22Rv1 (cell line): ENCODE measurements around the gene ANXA2.

Source experiments
- H3K27ac ChIP-seq: fragments of 450-650 bp; 2 replicates; pipeline ENCODE4 v1.5.1; 2017
- ZFX ChIP-seq: fragments of 450-650 bp; IDR thresholded peaks from 2 replicates; pipeline ENCODE4 v1.6.1; 2017; ENCODE audit warnings: antibody characterized with exemption, borderline replicate concordance
- TF ChIP-seq, protein P1 (sequence below): fragments of 450-650 bp; IDR thresholded peaks from 2 replicates; pipeline ENCODE4 v1.5.1; 2017; ENCODE audit warnings: mild to moderate bottlenecking

The ANXA2 gene

DNA sequence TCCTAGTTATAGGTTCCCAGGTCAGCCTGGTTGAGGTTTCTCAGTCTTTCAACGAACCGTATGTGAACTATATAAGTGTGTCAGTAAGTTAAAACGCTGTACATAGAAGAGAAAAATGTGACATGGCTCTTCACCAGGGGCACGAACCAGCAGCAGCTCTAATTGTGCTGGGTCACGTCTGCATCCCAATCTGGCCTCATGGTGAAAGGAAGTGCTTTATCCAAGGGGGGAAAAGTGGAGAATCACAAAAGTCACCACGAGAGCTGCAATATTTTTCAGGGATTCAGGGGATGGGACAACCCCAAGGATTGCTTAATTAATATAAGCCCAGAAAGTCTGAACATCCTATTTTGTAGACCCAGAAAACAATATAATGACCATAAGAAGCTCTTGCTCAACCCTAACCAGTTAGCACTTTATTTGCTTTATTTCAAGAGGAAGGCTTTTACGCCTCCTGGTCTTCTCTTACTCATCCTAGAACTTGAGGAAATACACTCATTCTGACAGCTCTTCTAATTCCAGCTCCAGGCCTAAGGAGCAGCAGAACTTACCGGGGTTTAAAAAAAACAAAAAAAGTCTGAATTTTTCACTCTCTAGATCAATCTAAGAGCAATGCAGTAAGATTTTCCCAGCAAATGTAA is 16.5 kb downstream of the ANXA2 start:
- no peak for TF ChIP-seq ZFX
- TF ChIP-seq, protein P1, sequence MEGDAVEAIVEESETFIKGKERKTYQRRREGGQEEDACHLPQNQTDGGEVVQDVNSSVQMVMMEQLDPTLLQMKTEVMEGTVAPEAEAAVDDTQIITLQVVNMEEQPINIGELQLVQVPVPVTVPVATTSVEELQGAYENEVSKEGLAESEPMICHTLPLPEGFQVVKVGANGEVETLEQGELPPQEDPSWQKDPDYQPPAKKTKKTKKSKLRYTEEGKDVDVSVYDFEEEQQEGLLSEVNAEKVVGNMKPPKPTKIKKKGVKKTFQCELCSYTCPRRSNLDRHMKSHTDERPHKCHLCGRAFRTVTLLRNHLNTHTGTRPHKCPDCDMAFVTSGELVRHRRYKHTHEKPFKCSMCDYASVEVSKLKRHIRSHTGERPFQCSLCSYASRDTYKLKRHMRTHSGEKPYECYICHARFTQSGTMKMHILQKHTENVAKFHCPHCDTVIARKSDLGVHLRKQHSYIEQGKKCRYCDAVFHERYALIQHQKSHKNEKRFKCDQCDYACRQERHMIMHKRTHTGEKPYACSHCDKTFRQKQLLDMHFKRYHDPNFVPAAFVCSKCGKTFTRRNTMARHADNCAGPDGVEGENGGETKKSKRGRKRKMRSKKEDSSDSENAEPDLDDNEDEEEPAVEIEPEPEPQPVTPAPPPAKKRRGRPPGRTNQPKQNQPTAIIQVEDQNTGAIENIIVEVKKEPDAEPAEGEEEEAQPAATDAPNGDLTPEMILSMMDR: no peak

DNA sequence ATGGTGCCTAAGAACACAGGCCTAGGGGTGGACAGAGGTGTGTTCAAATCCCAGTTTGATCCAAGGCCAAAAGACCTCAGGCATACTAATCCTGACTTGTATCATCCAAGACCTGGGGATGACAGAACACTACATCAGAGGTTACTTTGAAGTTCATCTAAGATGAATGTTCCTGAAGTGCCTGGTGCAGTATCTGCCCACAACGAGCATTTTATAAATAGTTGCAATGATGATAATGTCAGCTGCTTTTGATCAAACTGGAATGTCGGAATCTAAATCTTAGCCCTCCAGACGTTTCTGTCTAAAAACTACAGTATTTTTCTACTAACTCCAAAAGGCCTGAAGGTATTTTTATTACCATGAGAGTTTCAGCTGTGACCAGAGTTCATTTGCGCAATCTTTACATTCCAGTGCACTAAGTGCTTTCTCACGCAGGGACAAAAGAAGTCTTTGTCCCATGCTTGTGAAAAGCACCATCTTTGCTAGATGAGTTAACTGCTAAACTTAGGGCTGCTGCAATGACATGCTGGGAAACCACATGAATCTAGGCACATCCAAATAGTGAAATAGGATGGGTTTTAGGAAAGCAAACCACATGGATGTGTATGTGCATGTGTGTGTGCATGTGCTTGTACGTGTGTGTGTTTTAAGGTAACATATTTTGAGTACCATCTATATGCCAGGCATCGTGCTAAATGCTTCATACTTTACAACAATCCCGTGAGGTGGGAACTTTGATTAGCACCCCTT is 18.1 kb downstream of the ANXA2 start:
- H3K27ac ChIP-seq: no peak overlapping the region
- TF ChIP-seq ZFX: no peak
- TF ChIP-seq, protein P1: no peak

More for the DNA sequence above, 16.5 kb downstream of the ANXA2 start:
- no peak overlapping the region for H3K27ac ChIP-seq

DNA sequence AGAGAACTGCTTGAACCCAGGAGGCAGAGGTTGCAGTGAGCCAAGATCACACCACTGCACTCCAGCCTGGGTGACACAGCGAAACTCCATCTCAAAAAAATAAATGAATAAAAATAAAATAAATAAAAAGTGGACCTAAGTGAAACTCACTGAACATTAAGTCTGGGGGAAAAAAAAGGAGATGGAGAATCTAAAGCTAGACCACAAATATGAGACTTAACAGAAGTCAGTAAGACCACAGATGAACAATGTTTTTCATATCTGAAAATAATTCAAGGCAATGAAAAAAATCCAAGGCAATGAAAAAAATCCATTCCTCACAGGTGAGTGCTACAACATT is 18.6 kb downstream of the ANXA2 start:
- no peak overlapping the region for H3K27ac ChIP-seq
- no peak for TF ChIP-seq ZFX
- TF ChIP-seq, protein P1: no peak

DNA sequence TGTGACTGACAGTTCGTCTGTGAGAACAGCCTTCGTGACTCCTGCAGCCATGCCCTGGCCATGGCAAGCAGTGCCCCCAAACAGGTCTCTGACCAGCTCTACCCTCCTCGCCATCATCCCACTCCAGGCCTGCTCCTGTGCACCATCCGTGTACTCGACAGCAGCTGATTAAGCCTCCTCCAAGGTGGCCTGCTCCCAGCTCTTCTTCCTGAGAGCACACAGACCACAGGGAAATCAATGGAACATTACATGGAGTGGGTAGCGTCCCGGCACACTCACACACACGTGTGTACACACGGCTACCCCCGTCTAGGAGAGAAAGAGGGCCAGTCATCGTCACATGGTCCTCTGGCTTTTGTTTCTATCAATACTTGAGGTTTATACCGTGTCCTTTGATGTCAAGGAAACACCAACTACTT is 21.1 kb downstream of the ANXA2 start:
- no peak overlapping the region for H3K27ac ChIP-seq

DNA sequence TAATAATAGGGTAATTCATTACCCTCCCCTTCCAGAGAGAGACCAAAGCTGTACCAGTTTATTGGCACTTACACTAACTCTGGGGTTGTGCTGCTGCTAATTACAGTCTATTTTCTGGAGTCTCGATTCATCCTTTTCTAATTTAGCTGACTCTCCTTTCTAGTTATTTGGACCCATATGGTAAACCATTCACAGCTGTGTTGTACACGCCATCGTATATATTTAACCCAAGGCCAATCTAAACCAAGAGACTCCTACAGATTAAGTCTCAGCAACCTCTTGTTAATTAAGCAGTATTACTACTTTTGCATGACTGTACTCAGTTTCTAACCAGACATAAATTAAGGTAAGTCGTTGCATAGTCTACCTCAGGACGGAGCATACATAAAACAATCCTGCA is 22.5 kb downstream of the ANXA2 start:
- peak overlapping the region; percentile 80 for H3K27ac ChIP-seq
- TF ChIP-seq ZFX: no peak

More for the DNA sequence above, 21.1 kb downstream of the ANXA2 start:
- TF ChIP-seq, protein P1: no peak
- TF ChIP-seq ZFX: no peak

DNA sequence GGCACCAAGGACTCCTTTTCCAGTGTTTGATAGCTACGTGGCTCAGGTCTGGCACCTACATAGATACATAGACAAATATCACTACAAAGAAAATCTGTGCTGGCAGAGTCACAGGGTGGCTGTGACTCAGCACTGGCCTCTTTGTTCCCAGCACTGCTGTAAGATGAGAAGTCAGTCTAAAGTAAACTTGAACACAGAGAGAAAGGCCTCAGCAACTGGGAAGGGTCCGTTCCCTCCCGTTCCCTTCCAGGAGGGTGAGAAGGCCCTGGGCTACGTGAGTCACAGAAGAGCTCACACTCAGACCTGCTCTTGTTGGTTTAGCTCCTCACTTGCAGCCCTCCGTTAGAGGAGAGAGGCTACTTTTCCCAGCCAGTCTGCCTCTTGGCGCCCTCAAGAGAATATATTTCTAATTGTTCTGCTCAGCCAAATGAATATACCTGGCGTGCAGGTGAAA is 23.1 kb downstream of the ANXA2 start:
- TF ChIP-seq, protein P1: 0 out of 2 replicates have a peak, but pooled peaks have one; percentile 12
- TF ChIP-seq ZFX: no peak
- peak overlapping the region; percentile 80 for H3K27ac ChIP-seq

DNA sequence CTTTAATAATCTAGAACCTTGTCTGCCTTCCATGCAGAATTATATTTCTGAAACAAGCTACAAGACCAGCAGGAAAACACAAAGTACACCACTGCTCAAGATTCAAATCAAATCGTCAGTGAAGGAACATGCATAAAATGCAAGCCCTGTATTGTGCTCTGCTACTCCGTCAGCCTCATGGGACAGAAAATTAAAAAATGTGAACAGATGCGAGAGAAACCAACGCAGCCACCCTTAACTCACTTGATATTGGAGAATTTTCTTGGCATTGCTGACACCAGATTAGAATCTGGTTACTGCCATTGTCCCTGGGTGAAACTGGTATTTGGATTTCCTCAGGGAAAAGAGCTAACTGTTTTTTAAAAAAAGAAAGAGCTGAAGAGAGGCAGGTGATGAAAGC is 23.6 kb downstream of the ANXA2 start:
- H3K27ac ChIP-seq: peak overlapping the region; percentile 80
- TF ChIP-seq, protein P1: no peak
- no peak for TF ChIP-seq ZFX
